Endodermal cell (in vitro differentiated cells): ENCODE data around the gene HOXC6. TPM values are rescaled to one million over a fixed set of nuclear protein-coding genes. Genes with fewer than 3 reads are reported as not detected.

Experiments used
- DNase-seq: peaks from one replicate; pipeline ENCODE4 v3.0.0-alpha.2; 2017
- H3K27ac ChIP-seq: 2 replicates; pipeline ENCODE4 v1.5.1; 2013; ENCODE audit warnings: mild to moderate bottlenecking, low read depth, low read length, moderate library complexity
- H3K27me3 ChIP-seq: 2 replicates; pipeline ENCODE4 v1.6.1; 2013; ENCODE audit warnings: mild to moderate bottlenecking, low read length, moderate library complexity; ENCODE audit not compliant: insufficient read depth, control insufficient read depth, poor library complexity, severe bottlenecking
- H3K36me3 ChIP-seq: 2 replicates; pipeline ENCODE4 v1.7.0; 2013; ENCODE audit warnings: mild to moderate bottlenecking, low read length, moderate library complexity; ENCODE audit not compliant: control insufficient read depth, insufficient read depth
- H3K4me1 ChIP-seq: one replicate; pipeline ENCODE4 v1.7.0; 2013; ENCODE audit warnings: low read length; ENCODE audit not compliant: control insufficient read depth, insufficient read depth
- H3K4me3 ChIP-seq: 2 replicates; pipeline ENCODE4 v1.5.1; 2013; ENCODE audit warnings: mild to moderate bottlenecking, low read length, moderate library complexity
- H3K9ac ChIP-seq: 2 replicates; pipeline ENCODE4 v1.6.1; 2013; ENCODE audit warnings: mild to moderate bottlenecking, low read length, moderate library complexity; ENCODE audit not compliant: poor library complexity, severe bottlenecking; ENCODE audit errors: extremely low read depth
- H3K9me3 ChIP-seq: 2 replicates; pipeline ENCODE4 v1.6.1; 2013; ENCODE audit warnings: mild to moderate bottlenecking, low read length, moderate library complexity; ENCODE audit not compliant: control insufficient read depth
- H3K27ac Mint-ChIP-seq: 2 replicates; pipeline ENCODE4 v1.8.0; 2020; ENCODE audit warnings: mixed read lengths
- H3K27me3 Mint-ChIP-seq: 2 replicates; pipeline ENCODE4 v1.8.0; 2021; ENCODE audit warnings: mild to moderate bottlenecking, mixed read lengths; ENCODE audit not compliant: insufficient read depth
- H3K36me3 Mint-ChIP-seq: 2 replicates; pipeline ENCODE4 v1.8.0; 2020; ENCODE audit warnings: low read depth, mixed read lengths
- H3K4me1 Mint-ChIP-seq: 2 replicates; pipeline ENCODE4 v1.8.0; 2020; ENCODE audit warnings: mixed read lengths
- H3K4me3 Mint-ChIP-seq: 2 replicates; pipeline ENCODE4 v1.8.0; 2020; ENCODE audit warnings: mild to moderate bottlenecking, moderate library complexity, mixed read lengths
- H3K9me3 Mint-ChIP-seq: 2 replicates; pipeline ENCODE4 v1.8.0; 2020; ENCODE audit warnings: mild to moderate bottlenecking, mixed read lengths
- WGBS, 2 experiments: methylation state at CpG; one replicate each; pipeline versions ENCODE4 v1.1.5 to v1.1.7; 2013; ENCODE audit warnings: missing lambda C conversion rate in 2 of 2, mixed read lengths in 1 of 2; ENCODE audit not compliant: insufficient coverage in 1 of 2, insufficient read length in 1 of 2; 5-methylcytosine and 5-hydroxymethylcytosine counted together
- total RNA-seq, 2 donors: library from RNA; stranded (reverse); fragmentation: NEBNext Ultra II Directional in 1 of 2; extraction: Animal tissue kit (Norgen Biotek cat#: 25700) in 1 of 2; gene quantifications; 2 replicates in 1 of 2; 3 replicates in 1 of 2; pipeline ENCODE4 v1.2.1, GENCODE V29; 2021
- TF ChIP-seq, protein P1 (sequence below): fragments of 200-600 bp; sonication (generic); conservative IDR thresholded peaks from 2 replicates; pipeline ENCODE4 v1.5.0; 2021; ENCODE audit warnings: antibody characterized with exemption, mild to moderate bottlenecking

HOXC6 gene
- total RNA-seq, 2 donors from 2014 or later = not detected

DNA sequence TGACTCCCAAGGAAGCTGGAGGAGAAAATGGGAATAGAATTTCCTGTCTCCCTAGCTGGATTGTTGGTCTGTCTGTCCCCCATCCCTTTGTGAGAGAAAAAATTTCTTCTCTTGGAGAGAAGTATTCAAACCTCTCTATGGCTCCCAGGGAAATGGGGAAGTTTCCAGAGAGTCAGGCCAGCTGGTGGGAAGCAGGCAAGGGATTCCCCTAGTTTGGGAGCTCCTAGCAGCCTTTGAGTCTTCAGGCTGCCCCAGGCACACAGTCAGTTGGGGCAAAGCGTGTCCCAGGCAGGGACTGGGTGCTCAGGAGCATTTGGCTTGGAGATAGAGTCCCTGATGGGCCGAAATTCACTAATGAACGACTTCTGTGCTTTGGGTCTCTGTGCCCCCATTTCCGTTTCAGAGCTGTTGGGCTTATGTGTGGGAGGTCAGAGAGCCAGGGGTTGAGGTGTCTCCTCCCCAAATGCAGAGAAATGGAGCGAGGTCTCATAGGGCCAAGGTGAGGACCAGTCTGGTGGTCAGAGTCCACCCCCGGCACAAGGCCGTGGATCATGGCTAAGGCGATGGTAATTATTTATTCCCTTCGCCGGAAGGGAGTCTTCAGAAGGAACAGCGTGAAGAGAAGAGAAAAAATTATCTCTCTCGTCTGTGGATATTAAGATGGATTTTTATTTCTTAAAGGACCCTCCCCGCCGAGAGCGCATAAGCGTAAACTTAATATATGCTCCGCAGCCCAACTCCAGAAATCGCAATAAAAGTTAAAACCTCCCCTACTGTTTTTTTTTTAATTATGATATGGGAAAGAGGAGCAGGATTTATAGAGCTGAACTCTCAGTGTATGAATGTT lies 34.9 kb upstream of the HOXC6 start:
- no peak overlapping the region for H3K27ac ChIP-seq
- WGBS, 2 experiments = 48 to 58% methylated on average over 10 to 18 of the region's 18 CpGs
- Mint-ChIP-seq H3K27me3 (peaks cover 100% of the 10 kb centered on the region), H3K4me1 (peaks cover 3% of the 10 kb centered on the region), H3K4me3 (no peak overlapping the region), H3K27ac (no peak overlapping the region), H3K36me3 (no peaks in the 10 kb centered on the region), H3K9me3 (no peaks in the 10 kb centered on the region)
- H3K36me3 ChIP-seq = no peaks in the 10 kb centered on the region
- TF ChIP-seq, protein P1, sequence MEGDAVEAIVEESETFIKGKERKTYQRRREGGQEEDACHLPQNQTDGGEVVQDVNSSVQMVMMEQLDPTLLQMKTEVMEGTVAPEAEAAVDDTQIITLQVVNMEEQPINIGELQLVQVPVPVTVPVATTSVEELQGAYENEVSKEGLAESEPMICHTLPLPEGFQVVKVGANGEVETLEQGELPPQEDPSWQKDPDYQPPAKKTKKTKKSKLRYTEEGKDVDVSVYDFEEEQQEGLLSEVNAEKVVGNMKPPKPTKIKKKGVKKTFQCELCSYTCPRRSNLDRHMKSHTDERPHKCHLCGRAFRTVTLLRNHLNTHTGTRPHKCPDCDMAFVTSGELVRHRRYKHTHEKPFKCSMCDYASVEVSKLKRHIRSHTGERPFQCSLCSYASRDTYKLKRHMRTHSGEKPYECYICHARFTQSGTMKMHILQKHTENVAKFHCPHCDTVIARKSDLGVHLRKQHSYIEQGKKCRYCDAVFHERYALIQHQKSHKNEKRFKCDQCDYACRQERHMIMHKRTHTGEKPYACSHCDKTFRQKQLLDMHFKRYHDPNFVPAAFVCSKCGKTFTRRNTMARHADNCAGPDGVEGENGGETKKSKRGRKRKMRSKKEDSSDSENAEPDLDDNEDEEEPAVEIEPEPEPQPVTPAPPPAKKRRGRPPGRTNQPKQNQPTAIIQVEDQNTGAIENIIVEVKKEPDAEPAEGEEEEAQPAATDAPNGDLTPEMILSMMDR = no peak
- DNase-seq = no peak
- peaks cover 100% of the 10 kb centered on the region for H3K27me3 ChIP-seq
- H3K4me3 ChIP-seq = no peak overlapping the region
- no peak overlapping the region for H3K9ac ChIP-seq
- no peaks in the 10 kb centered on the region for H3K9me3 ChIP-seq
- no peaks in the 10 kb centered on the region for H3K4me1 ChIP-seq

DNA sequence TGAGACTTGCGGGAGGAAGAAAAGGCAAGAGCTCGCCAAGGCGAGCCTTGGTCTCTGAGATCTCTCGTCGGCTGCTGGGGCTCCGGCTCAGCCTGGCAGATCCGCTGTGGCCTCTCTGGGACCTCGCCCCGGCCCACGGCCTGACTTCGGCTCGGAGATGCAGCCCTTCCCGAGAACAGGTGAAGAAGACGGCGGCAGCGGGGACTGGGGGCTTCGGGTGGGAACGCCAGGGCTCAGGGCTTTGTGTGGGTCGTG lies 34.3 kb upstream of the HOXC6 start:
- H3K9ac ChIP-seq = no peak overlapping the region
- DNase-seq = no peak
- Mint-ChIP-seq H3K27ac (no peak overlapping the region), H3K4me1 (peaks cover 3% of the 10 kb centered on the region), H3K9me3 (peaks cover 2% of the 10 kb centered on the region), H3K36me3 (no peaks in the 10 kb centered on the region), H3K4me3 (no peak overlapping the region), H3K27me3 (peaks cover 100% of the 10 kb centered on the region)
- H3K36me3 ChIP-seq = no peaks in the 10 kb centered on the region
- no peak overlapping the region for H3K27ac ChIP-seq
- TF ChIP-seq, protein P1 = no peak
- WGBS, 2 experiments = 11 to 21% methylated on average over 18 to 19 of the region's 19 CpGs
- peaks cover 100% of the 10 kb centered on the region for H3K27me3 ChIP-seq
- no peaks in the 10 kb centered on the region for H3K9me3 ChIP-seq
- H3K4me3 ChIP-seq = no peak overlapping the region
- H3K4me1 ChIP-seq = no peaks in the 10 kb centered on the region

DNA sequence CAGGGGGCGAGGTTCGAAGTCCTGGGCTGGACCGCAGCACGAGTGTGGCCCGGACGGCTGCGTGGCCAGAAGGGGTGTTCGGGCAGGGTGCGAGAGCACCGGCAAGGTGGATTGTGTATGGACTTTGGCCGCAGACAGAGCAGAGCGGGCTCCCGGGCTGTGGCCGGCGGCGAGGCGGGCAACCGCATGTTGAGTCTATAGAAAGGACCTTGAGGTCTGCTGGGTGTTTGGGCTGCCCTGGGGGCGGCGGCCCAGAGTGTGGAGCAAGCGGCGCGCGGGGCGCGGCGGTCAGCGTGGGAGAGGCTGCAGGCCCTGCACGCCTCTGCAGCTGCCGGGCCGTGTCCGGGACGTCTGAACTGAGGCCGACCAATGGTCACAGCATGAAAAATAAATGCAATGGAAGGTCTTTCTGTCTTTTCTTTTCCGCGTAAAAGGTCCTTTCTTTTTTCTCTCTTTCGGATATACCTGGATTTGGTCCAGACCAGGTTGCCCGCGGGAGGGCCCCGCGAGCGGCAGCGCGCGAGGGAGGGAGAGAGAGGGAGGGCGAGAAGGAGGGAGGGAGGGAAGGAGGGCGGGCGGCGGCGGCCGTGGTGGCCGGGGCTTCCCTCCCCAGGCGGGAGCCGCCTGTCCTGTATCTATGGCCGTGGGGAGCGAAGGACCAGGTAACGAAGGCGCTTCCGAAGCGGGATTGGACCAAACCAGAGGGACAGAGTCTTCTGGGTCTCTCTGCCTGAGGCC lies 33.8 kb upstream of the HOXC6 start:
- Histone ChIP-seq H3K27me3 (peaks cover 100% of the 10 kb centered on the region), H3K4me3 (no peak overlapping the region), H3K4me1 (no peaks in the 10 kb centered on the region), H3K9me3 (no peaks in the 10 kb centered on the region), H3K36me3 (no peaks in the 10 kb centered on the region), H3K9ac (no peak overlapping the region), H3K27ac (no peak overlapping the region)
- H3K4me3 Mint-ChIP-seq = no peak overlapping the region
- H3K27me3 Mint-ChIP-seq = peaks cover 100% of the 10 kb centered on the region
- DNase-seq = no peak
- WGBS, 2 experiments = 6 to 10% methylated on average over 18 to 60 of the region's 60 CpGs
- H3K27ac Mint-ChIP-seq = no peak overlapping the region
- peaks cover 3% of the 10 kb centered on the region for H3K4me1 Mint-ChIP-seq
- H3K9me3 Mint-ChIP-seq = peaks cover 2% of the 10 kb centered on the region
- TF ChIP-seq, protein P1 = no peak
- H3K36me3 Mint-ChIP-seq = no peaks in the 10 kb centered on the region
